HCT116 (cell line): Measurements from ENCODE around the gene CCDC3. TPM values are rescaled to one million over a fixed set of nuclear protein-coding genes. Genes with fewer than 3 reads are reported as not detected.

Source experiments
- ATAC-seq: fragments of 200-7000 bp; cut with Tn5 transposase; 2 replicates; pipeline ENCODE4 v1.9.1; 2020; ENCODE audit warnings: mild to moderate bottlenecking, moderate library complexity
- BruUV-seq: library from RNA; stranded (reverse); fragments of 400-500 nt; replicated peaks from 2 replicates; lab custom pipeline; 2021; lab: Mats Ljungman, UMichigan
- CTCF ChIA-PET: fragments of 300-600 bp; sonication (Branson Sonifier 250); formaldehyde crosslinking; loops from one replicate; lab custom pipeline; 2021; ENCODE audit warnings: antibody characterized with exemption; lab: Charles Lee
- POLR2A ChIA-PET: fragments of 300-600, 350-600 bp; sonication (Branson Sonifier 250); formaldehyde crosslinking; loops from one replicate; lab custom pipeline; 2021; ENCODE audit warnings: antibody characterized with exemption; lab: Charles Lee
- RAD21 ChIA-PET, 2 experiments: fragments of 300-600 bp; sonication (Branson Sonifier 250); formaldehyde crosslinking; loops; one replicate each; lab custom pipeline; 2023; ENCODE audit warnings: low total read pairs in 2 of 2; ENCODE audit not compliant: uncharacterized antibody in 2 of 2, unreplicated experiment in 2 of 2, low non-redundant PET in 1 of 2; lab: Charles Lee
- DNase-seq: peaks from one replicate; pipeline ENCODE4 v3.0.0-alpha.2; 2010; ENCODE audit warnings: low read depth, low spot score
- H2AFZ ChIP-seq: fragments of 200-600 bp; shearing (Covaris generic), sonication (generic); 2 replicates; pipeline ENCODE4 v1.6.1; 2017; ENCODE audit warnings: low read depth, mixed run types, mixed read lengths, antibody characterized with exemption, low read length; ENCODE audit not compliant: poor library complexity, severe bottlenecking
- H3K27ac ChIP-seq: 2 replicates; pipeline ENCODE4 v1.5.1; 2012; ENCODE audit warnings: low read depth, low read length
- H3K27me3 ChIP-seq: fragments of 200-600 bp; sonication (generic); 2 replicates; pipeline ENCODE4 v1.6.1; 2016; ENCODE audit warnings: mixed run types, low read length, mixed read lengths; ENCODE audit not compliant: insufficient read depth
- H3K36me3 ChIP-seq, 2 experiments: fragments of 200-500 bp in 1 of 2; fragments of 200-600 bp in 1 of 2; sonication (Bioruptor generic) in 1 of 2; sonication (generic) in 1 of 2; 2 replicates each; pipeline versions ENCODE4 v1.5.1 to v1.6.1; 2014 to 2016; ENCODE audit warnings: low read length in 2 of 2, inconsistent platforms in 1 of 2, mixed read lengths in 1 of 2, mixed run types in 1 of 2; ENCODE audit not compliant: insufficient read depth in 2 of 2, control insufficient read depth in 1 of 2
- H3K4me1 ChIP-seq, 2 experiments: fragments of 200-600 bp in 1 of 2; sonication (generic) in 1 of 2; 2 replicates each; pipeline versions ENCODE4 v1.5.1 to v1.6.1; 2012 to 2017; ENCODE audit warnings: low read length in 2 of 2, inconsistent platforms in 1 of 2, mild to moderate bottlenecking in 1 of 2, mixed read lengths in 1 of 2, mixed run types in 1 of 2, moderate library complexity in 1 of 2; ENCODE audit not compliant: insufficient read depth in 2 of 2, control insufficient read depth in 1 of 2
- H3K4me2 ChIP-seq: fragments of 200-600 bp; sonication (generic); 2 replicates; pipeline ENCODE4 v1.6.1; 2017; ENCODE audit warnings: mixed run types, low read length, mixed read lengths
- H3K4me3 ChIP-seq, 2 experiments: fragments of 200-600 bp in 1 of 2; sonication (generic) in 1 of 2; replicated peaks in 1 of 2; 2 replicates each; pipeline ENCODE4 v1.5.1; 2011 to 2016; ENCODE audit warnings: low read length in 2 of 2, control low read depth in 1 of 2, low read depth in 1 of 2, mild to moderate bottlenecking in 1 of 2, mixed read lengths in 1 of 2, mixed run types in 1 of 2
- H3K79me2 ChIP-seq: fragments of 200-600 bp; sonication (generic); 2 replicates; pipeline ENCODE4 v1.6.1; 2017; ENCODE audit warnings: mild to moderate bottlenecking, mixed run types, low read length, moderate library complexity, mixed read lengths; ENCODE audit not compliant: insufficient read depth
- H3K9ac ChIP-seq: fragments of 200-600 bp; sonication (generic); 2 replicates; pipeline ENCODE4 v1.6.1; 2016; ENCODE audit warnings: low read length, mixed read lengths
- H3K9me2 ChIP-seq: fragments of 200-600 bp; sonication (generic), shearing (Covaris generic); 2 replicates; pipeline ENCODE4 v1.6.1; 2017; ENCODE audit warnings: mixed run types, mild to moderate bottlenecking, moderate library complexity; ENCODE audit not compliant: insufficient read depth
- H3K9me3 ChIP-seq, 2 experiments: fragments of 200-500 bp in 1 of 2; fragments of 200-600 bp in 1 of 2; sonication (Bioruptor generic) in 1 of 2; sonication (generic) in 1 of 2; 2 replicates each; pipeline ENCODE4 v1.6.1; 2014 to 2017; ENCODE audit warnings: low read length in 2 of 2, mixed read lengths in 2 of 2, inconsistent platforms in 1 of 2, low read depth in 1 of 2, mild to moderate bottlenecking in 1 of 2, mixed run types in 1 of 2, moderate library complexity in 1 of 2; ENCODE audit not compliant: control insufficient read depth in 1 of 2, insufficient read depth in 1 of 2
- H4K20me1 ChIP-seq: fragments of 200-600 bp; sonication (generic), shearing (Covaris generic); 2 replicates; pipeline ENCODE4 v1.6.1; 2017; ENCODE audit warnings: mixed run types, mild to moderate bottlenecking, moderate library complexity; ENCODE audit not compliant: insufficient read depth
- ATF3 ChIP-seq: IDR thresholded peaks from 2 replicates; pipeline ENCODE4 v1.6.1; 2012
- CBX3 ChIP-seq: IDR thresholded peaks from 2 replicates; pipeline ENCODE4 v1.6.1; 2012; ENCODE audit warnings: low read depth
- CEBPB ChIP-seq: IDR thresholded peaks from 2 replicates; pipeline ENCODE4 v1.6.1; 2012; ENCODE audit warnings: low read depth
- CTCF ChIP-seq, 3 experiments: fragments of 200-600 bp in 1 of 3; sonication (generic) in 1 of 3; IDR thresholded peaks in 2 of 3; conservative IDR thresholded peaks in 1 of 3; 2 replicates each; pipeline ENCODE4 v1.5.1; 2012 to 2017; ENCODE audit warnings: low read depth in 2 of 3, low read length in 2 of 3, antibody characterized with exemption in 1 of 3, borderline replicate concordance in 1 of 3, control low read depth in 1 of 3, mild to moderate bottlenecking in 1 of 3, mixed read lengths in 1 of 3, mixed run types in 1 of 3, moderate library complexity in 1 of 3; ENCODE audit not compliant: insufficient read depth in 1 of 3
- ELF1 ChIP-seq: IDR thresholded peaks from 2 replicates; pipeline ENCODE4 v1.6.1; 2012; ENCODE audit warnings: low read depth, borderline replicate concordance
- EZH2 ChIP-seq: fragments of 200-600 bp; sonication (generic); IDR thresholded peaks from 2 replicates; pipeline ENCODE4 v1.6.1; 2017; ENCODE audit warnings: antibody characterized with exemption, mixed run types
- EZH2phosphoT487 ChIP-seq: fragments of 200-600 bp; IDR thresholded peaks from 2 replicates; pipeline ENCODE4 v1.6.1; 2018; ENCODE audit warnings: antibody characterized with exemption, borderline replicate concordance
- JUND ChIP-seq: IDR thresholded peaks from 2 replicates; pipeline ENCODE4 v1.6.1; 2012
- REST ChIP-seq: IDR thresholded peaks from 2 replicates; pipeline ENCODE4 v1.6.1; 2012; ENCODE audit warnings: low read depth
- SP1 ChIP-seq: IDR thresholded peaks from 2 replicates; pipeline ENCODE4 v1.6.1; 2012; ENCODE audit warnings: low read depth
- SRF ChIP-seq: IDR thresholded peaks from 2 replicates; pipeline ENCODE4 v1.6.1; 2012; ENCODE audit warnings: low read depth
- YY1 ChIP-seq: IDR thresholded peaks from 2 replicates; pipeline ENCODE4 v1.6.1; 2011; ENCODE audit warnings: low read length, low read depth, moderate library complexity, mild to moderate bottlenecking; ENCODE audit not compliant: insufficient replicate concordance; ENCODE audit errors: extremely low read depth
- ZFX ChIP-seq: fragments of 450-650 bp; IDR thresholded peaks from 2 replicates; pipeline ENCODE4 v1.6.1; 2017
- ZNF274 ChIP-seq: fragments of 200-500 bp; sonication (Bioruptor generic); IDR thresholded peaks from 2 replicates; pipeline ENCODE4 v1.6.1; 2014; ENCODE audit warnings: mild to moderate bottlenecking, low read depth, low read length, inconsistent platforms
- intact Hi-C: fragments of 100-400 bp; cut with micrococcal nuclease; formaldehyde crosslinking; loops from 2 replicates; pipeline ENCODE4 v1.10.0; 2022
- total RNA-seq: library from RNA; stranded (reverse); gene quantifications from one replicate; pipeline ENCODE4 v1.2.1, GENCODE V29; 2021; ENCODE audit not compliant: unreplicated experiment
- TF ChIP-seq, protein P1 (sequence below): IDR thresholded peaks from 2 replicates; pipeline ENCODE4 v1.6.1; 2011; ENCODE audit warnings: mild to moderate bottlenecking, low read length, moderate library complexity; ENCODE audit not compliant: insufficient replicate concordance; ENCODE audit errors: extremely low read depth

Gene CCDC3
- total RNA-seq, 1 experiment from 2014 or later = 10.5 TPM

- CTCF ChIA-PET = no interaction called here
- POLR2A ChIA-PET = no interaction called here
- H3K4me1 ChIP-seq = peaks cover 14 to 18% of the 10 kb centered on the region in 2 experiments; a peak in 3 of 4 replicates
- H4K20me1 ChIP-seq = no peaks in the 10 kb centered on the region
- DNase-seq = no peak
- no peak overlapping the region for H3K4me2 ChIP-seq
- peak overlapping the region; percentile 44 for H2AFZ ChIP-seq
- H3K79me2 ChIP-seq = no peaks in the 10 kb centered on the region
- ATAC-seq = no peak
- H3K9ac ChIP-seq = no peak overlapping the region
- RAD21 ChIA-PET = no interaction called here
- H3K27ac ChIP-seq = no peak overlapping the region
- no peaks in the 10 kb centered on the region for H3K36me3 ChIP-seq
- H3K9me3 ChIP-seq = no peaks in the 10 kb centered on the region
- no peaks in the 10 kb centered on the region for H3K9me2 ChIP-seq
- no peaks in the 10 kb centered on the region for H3K27me3 ChIP-seq
- TF ChIP-seq CEBPB (no peak), JUND (no peak), EZH2 (no peak), SRF (no peak), SP1 (no peak), CBX3 (no peak), YY1 (no peak), EZH2phosphoT487 (no peak), ZFX (no peak), REST (no peak), ZNF274 (no peak), ATF3 (no peak), CTCF (IDR thresholded peaks at IDR 0.05 in 2 of 3, conservative IDR thresholded peaks at IDR 0.05 in 1 of 3; ENCODE audit: borderline replicate concordance in 1 of 3, insufficient read depth in 1 of 3, low read depth in 2 of 3, low read length in 2 of 3) (no peak), ELF1 (no peak)
- TF ChIP-seq, protein P1, sequence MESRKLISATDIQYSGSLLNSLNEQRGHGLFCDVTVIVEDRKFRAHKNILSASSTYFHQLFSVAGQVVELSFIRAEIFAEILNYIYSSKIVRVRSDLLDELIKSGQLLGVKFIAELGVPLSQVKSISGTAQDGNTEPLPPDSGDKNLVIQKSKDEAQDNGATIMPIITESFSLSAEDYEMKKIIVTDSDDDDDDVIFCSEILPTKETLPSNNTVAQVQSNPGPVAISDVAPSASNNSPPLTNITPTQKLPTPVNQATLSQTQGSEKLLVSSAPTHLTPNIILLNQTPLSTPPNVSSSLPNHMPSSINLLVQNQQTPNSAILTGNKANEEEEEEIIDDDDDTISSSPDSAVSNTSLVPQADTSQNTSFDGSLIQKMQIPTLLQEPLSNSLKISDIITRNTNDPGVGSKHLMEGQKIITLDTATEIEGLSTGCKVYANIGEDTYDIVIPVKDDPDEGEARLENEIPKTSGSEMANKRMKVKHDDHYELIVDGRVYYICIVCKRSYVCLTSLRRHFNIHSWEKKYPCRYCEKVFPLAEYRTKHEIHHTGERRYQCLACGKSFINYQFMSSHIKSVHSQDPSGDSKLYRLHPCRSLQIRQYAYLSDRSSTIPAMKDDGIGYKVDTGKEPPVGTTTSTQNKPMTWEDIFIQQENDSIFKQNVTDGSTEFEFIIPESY = no peak
- intact Hi-C loops = no loop called here
- no peak overlapping the region for H3K4me3 ChIP-seq
- no TSS peak for BruUV-seq
Observed at GRCh38 chr10:13003004-13003403, 1.5 kb upstream of the CCDC3 start.
